Stimulated activated CD4-positive, alpha-beta T cell treated with anti-CD3 and anti-CD28 coated beads, Interleukin-4, amount 100 ng/mL, for 1 hour (primary cell): ENCODE data around the gene NUAK1.

Experiments
- DNase-seq: peaks from one replicate; pipeline ENCODE4 v3.0.0-alpha.2; 2020

Gene NUAK1

DNA sequence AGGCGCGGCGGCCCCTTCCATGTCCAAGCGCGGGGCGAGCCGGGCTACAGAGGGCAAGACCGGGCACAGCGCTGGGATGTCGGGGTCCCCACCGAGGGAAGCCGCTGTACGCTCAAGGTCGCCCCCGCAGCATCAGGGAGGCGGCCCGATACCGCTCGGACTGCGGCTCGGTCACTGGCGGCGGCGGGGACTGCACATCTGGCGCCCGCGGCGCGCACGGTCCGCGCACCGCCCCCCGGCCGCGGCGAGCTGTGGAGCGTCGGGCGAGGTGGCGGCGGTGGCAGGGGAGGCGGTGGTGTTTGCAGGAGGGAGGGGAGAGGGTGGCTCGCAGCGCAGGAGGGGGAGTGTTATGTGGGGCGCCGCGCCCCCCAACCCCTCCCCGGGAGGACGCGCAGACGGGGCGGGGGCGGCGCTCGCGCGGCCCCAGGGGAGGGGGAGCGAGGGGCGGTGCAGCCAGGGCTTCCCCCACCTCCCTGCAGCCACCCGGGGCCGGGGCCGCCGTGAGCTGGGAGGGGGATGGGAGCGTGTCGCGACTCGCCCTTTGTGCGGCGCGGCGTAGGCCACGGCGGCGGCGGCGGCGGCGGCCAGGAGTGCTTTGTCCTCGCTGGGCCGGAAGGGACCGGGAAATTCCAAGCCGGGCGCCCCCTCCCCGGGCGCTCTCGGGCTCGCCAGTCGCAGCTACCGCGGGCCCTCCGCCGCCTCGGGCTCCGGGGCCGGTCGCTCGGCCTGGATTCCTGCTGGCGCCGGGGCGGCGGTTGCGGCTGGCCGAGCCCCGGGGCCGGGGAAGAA, at the start of gene NUAK1:
Gene NUAK1, minus strand, starts transcription at position 322 of the 789 bp plus-strand sequence. Its CDS starts 301 bp downstream, at position 21.
- peak; percentile 18 for DNase-seq

DNA sequence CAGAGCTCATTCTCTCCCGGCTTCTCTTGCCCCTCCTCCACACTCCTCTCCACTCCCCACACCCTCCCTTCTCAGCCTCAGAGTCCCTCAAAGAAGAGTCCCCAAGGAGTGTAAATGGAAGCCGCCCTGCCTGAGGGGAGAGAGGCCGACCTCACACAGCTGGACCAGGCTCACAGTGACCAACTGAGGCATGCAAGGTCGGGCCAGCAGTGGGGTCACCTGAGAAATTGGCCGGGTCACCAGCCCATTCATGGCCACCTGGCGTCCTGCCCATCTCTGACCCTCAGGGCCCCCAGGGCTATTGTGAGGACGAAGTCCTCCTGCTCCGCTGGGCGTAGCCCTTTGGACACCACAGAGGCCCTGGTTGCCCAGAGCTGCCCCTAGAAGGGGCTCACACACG, 49.5 kb upstream of the NUAK1 start:
- no peak for DNase-seq

DNA sequence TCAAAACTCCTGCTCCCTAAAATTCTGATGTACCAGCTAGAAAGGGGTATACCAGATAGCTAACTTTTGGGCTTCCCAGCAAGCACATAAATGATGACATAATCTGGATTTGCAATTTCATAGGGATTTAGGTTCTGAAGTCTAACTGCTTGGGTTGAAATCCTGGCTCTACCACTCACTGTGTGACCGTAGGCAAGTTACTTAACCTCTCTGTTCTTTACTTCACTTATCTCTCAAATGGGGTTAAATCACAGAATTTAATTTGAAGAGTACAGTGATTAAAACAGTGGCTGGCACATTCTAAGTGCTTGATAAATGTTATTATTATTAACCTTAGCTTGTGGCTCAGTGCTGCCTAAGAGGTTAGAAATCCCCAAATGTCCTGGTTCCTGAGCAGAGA, 49.1 kb upstream of the NUAK1 start:
- DNase-seq, result no peak

DNA sequence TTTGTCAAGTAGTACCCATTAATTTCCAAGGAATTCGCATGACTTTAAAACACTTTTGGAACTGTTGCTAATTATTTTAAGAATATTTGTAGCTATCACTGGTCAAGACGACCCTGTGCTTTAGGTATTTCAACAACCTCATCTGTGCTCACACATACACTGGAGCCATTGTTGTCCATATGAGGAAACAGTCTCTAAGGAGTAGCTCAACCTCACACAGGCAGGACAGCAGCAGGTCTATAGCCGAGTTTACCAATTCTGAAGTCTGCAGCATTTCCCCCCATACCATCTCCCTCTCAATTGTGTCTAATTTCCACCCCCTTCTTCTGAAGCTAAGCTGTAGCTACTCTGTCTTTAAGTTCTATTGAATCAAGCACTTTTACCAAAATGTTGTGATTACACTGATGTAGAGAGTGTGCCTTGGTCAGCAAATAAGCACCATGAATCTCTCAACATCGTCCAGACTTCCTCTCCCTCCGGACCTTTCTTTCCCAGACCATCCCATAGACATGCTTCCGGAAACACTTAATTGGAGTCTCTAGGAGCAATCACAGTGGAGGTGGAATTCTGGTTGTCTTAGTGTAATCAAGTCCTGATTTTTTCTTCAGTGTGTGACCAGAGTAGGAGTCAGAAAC, 48.5 kb upstream of the NUAK1 start:
- DNase-seq, result no peak

DNA sequence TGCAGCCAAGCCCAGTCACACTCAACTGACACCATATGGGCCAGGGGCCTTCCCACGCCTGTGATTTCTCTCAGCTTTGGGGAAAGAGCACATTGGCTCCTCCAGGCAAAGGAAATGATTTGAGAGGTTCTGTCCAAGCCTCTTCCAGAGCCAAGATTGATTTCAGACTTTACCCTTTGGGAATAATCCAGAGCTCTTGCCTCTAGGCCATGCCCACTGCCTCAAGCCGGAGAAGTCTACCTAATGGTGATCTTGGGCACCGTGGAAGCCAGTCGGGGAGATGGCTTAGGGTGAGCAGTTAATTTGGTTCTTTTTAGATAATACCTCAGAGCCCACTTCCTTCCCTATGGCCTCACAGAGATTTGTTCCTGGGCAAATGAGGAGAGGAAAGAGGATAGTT, 45.0 kb upstream of the NUAK1 start:
- no peak for DNase-seq

DNA sequence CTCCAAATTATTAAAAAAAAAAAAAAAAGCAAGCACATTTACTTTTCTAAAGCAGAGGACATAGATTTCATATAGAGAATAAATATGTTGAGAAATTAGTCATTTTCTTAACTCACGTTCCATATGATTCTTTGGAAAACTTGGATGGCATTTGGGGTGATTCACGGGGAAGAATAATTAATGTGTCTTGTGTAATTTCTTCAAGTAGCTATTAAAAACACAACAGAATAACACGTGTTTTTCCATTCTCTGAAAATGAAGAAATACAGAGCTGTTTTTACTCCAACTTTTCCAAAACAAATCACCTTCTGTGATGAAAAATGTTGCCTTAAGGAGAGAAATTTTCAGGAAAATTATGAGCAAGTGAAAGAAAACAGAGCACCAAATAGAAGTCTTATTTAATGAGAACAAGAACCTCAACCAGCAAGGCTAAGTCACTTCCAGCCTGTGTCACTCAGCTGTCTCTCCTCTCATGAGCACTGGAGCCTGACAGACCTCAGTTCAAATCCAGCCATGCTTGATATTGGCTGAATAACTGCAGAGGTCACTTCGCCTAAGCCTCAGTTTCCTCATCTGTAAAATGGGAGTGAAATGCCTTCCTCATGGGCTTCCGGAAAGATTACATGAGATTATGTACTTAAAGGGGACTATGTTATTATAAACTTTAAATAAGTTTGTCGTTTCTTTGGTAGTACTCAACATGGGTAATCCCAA, 42.8 kb upstream of the NUAK1 start:
- DNase-seq, result no peak

DNA sequence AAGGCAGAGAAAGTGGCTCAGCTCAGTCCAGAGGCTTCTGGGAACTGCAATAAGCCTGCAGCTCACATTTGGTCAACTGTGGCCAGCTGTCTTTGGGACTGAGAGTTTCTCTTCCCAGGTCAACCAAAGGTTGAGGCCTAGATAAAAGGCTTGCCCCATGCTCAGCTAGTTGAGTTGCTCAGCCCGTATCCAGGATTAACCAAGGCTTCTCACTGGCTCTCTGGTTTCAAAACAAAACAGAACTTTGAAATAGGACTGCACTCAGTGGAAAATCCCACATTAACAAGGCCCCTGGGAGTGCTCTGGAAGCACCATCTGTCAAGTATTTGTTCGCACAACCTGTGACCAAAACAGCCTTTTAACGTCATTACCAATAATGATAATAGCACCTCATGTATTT, 40.3 kb upstream of the NUAK1 start:
- no peak for DNase-seq

DNA sequence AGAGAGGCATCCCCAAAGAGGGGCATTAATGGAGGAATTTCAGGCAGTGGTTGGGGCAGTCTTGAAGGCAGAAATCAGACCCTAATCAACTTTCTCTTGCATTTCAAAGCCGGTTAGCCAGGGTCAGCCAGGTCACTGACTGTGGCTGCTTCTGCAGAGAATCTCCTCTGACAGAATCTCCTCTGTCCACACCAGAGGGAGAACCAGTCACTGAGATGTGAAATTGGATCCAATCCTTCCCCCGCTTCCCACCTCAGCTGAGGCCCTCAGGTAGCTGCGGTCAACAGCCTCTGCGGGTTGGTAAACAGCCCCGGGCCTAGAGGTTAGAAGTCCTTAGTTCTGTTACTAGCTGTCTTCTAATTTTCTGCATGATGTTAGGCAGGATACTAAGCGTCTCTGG, 39.8 kb upstream of the NUAK1 start:
- no peak for DNase-seq

DNA sequence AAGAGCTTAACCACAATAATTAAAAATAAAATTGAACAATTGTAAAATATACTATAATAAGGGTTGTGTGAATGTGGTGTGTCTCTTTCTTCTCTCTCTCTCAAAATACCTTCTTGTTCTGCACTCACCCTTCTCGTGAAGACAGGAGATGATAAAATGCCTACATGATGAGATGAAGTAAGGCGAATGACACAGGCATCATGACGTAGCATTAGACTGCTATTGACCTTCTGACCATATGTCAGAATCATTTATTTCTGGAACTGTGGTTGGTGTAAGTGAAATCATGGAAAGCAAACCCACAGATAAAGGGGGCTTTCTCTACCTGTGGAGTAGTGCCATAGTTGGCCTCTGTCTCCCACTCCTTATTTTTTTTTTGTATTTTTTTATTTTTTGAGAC, 37.8 kb upstream of the NUAK1 start:
- DNase-seq, result no peak

DNA sequence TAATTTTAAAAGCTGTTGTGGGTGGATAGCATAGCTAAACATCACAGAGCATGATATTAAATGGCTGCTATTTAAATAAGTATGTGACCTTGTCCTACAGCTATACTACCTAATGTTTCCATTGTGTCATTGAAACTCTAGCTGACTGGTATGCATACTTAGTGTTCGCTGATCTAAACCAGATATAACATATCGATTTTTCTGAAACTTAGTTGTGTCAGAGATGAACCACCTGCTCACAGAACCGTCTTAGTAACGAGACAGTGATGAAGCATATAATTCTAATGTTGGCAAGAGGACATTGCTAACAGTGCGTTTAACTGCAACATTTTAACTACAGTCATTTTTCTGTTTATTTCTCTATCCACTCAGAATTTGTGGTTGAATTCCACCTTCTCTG, 36.1 kb upstream of the NUAK1 start:
- no peak for DNase-seq

DNA sequence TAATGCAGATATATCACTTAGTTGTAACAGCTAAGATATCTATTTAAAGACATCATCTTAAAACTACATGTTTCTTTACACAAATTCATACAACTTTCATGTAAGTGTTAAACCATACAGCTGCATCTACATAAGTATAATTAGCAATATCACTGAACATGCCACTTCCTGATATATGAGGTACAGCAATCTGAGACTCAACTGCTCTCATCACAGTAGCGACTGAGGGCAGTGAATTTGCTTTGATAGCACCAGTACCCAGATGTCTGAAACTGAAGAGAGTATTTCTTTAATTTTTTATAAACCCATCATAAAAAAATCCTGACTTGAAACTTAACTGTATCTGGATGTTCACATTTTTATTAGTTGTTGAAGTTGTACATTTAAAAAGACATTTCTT, 34.7 kb upstream of the NUAK1 start:
- DNase-seq, result no peak

DNA sequence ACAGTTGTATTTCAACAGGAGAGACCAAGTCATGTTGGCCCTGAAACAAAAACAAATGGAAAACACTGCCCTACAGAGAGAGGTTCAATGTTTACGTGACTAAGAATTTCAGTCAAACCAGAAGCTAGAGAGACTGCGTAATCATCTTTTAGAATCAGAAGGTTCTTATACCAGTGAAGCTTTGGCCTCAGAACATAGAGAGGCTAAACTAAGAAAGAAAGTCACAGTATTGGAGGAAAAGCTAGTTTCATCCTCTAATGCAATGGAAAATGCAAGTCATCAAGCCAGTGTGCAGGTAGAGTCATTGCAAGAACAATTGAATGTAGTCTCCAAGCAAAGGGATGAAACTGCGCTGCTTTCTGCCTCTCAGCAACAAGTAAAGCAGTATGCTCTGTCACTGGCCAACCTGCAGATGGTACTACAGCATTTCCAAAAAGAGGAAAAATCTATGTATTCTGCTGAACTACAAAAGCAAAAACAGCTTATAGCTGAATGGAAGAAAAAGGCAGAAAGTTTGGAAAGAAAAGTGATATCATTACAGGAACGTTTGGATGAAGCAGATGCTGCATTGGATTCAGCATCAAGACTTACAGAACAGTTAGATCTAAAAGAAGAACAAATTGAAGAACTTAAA, 32.5 kb upstream of the NUAK1 start:
- no peak for DNase-seq

DNA sequence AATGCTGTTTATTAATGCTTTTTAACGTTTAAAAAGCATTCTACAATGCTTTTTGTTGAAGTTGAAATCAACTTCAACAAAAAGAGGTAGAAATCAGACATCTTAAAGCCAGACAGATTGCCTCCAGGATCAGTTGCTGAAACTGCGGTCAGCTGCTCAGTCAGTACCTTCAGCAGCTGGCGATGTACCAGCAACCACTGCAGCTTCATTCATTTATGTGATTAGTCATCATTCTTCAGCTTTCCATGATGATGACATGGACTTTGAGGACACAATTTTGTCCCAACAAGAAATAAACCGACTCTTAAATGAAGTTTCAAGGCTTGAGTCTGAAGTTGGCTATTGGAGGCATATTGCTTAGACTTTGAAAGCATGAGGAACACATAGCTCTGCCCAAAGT, 31.5 kb upstream of the NUAK1 start:
- DNase-seq, result no peak

DNA sequence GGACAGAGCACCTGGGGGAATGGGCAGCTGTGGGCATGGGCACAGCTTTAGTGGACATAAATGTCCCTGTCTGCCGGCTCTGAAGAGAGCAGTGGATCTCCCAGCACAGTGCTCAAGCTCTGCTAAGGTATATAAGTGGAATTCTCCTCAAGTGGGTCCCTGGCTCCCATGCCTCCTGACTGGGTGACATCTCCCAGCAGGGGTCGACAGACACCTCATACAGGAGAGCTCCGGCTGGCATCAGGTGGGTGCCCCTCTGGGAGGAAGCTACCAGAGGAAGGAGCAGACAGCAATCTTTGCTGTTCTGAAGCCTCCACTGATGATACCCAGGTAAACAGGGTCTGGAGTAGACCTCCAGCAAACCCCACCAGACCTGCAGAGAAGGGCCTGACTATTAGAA, 25.0 kb upstream of the NUAK1 start:
- DNase-seq, result no peak

DNA sequence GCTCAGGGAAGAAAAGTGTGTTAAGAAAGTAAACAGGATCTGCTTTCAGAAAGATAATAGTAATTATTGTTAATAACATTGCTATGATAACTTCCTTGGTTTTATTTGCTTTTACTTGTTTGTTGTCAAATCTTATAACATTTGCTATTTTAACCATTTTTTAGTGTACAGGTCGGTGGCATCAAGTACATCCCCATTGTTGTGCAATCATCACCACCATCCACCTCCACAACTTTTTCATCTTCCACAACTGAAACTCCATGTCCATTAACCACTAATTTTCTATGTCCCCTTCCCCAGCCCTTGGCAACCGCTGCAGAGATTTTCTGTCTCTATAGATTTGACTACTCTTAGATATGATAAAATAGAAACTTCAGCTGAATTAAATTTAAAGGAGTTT, 22.7 kb upstream of the NUAK1 start:
- no peak for DNase-seq

DNA sequence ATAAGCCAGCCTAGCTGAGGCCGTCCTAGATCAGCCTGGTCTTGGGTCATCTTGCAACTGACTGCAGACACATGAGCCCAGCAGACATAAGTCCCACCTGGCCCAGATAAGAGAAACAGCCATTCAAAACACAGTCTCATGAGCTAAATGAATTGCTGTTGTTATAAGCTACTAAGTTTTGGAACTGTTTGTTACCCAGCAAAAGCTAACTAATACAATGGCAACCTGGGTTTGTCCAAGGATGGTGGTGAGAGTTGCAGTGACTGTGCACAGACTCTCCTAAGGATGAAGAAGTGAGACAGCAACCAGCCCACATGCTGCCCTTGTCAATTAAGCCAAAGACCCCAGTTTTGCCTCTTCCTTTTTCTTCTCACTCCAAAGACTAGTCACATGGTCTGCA, 22.2 kb upstream of the NUAK1 start:
- DNase-seq, result no peak

DNA sequence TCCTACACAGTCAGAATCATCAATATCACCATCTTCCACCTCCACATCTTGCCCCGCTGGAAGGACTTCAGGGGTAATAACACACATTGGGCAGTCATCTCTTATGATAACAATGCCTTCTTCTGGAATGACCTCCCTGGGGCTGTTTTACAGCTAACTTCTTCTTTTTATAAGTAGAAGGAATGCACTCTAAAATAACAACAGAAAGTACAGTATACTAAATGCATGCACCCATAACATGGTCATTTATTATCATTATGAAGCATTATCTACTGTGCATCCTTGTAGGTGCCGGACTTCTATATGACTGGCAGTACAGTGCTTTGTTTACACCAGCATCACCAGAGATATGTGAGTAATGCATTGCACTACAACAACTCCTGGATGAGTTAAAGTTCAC, 19.0 kb upstream of the NUAK1 start:
- DNase-seq, result no peak

DNA sequence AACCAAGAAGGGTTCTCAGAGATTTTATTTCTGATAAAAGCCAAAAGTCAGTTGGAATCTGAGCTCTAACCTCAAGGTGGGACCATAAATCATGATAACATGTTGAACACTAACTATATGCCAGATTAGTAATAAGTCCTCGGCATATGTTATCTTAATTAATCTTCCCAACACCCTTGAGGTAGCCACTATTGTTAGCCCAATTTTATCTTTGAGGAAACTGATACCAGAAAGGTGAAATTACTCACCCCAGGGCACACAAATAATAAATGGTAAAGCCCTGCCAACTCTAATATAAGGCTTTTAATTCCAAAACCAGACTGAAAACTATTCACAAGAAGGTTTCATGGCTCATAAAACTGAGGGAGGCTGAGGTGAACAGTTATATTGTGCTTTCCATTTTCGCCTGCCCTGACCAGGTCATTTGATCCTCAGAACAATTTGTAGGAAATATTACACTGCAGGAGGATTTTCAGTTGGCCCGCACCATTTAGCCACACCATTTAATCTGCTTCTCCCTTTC, 16.1 kb upstream of the NUAK1 start:
- DNase-seq, result no peak

DNA sequence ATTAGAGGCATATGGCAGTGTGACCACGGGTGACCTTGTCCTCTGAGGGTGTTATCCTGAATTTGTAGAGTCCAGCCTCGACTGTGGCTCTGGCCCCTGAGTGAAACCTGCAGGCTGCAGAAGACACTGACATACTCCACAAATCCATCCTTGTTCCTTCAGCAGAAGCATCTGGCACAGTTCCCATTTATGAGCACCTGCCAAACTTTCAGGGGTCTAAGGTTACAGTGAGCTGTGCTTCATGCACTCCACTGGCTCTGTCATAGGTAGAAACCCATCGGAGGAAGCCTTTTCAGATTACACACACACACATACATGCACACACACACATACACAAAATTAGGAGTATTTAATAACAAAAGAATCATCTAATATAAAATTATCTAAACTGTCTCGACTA, 13.6 kb upstream of the NUAK1 start:
- DNase-seq, result no peak

DNA sequence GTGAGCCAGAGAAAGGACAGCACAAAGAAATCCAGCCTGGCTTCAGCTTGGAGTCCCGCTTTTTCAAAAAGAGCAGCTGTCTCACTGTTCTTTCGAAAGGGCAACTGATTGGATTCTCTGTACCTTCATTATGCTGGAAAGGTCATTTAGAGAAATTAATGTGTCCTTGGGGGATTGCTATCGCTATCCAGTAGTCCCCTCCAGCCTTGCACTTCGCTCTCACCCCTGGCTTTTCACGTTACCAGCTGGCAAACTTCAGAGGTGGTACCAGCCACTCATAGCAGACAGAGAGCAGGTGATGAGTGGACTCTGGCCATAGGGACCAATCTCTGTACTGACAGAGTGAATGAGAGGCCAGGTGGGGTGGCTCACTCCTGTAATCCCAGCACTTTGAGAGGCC, 11.8 kb upstream of the NUAK1 start:
- DNase-seq, result no peak

DNA sequence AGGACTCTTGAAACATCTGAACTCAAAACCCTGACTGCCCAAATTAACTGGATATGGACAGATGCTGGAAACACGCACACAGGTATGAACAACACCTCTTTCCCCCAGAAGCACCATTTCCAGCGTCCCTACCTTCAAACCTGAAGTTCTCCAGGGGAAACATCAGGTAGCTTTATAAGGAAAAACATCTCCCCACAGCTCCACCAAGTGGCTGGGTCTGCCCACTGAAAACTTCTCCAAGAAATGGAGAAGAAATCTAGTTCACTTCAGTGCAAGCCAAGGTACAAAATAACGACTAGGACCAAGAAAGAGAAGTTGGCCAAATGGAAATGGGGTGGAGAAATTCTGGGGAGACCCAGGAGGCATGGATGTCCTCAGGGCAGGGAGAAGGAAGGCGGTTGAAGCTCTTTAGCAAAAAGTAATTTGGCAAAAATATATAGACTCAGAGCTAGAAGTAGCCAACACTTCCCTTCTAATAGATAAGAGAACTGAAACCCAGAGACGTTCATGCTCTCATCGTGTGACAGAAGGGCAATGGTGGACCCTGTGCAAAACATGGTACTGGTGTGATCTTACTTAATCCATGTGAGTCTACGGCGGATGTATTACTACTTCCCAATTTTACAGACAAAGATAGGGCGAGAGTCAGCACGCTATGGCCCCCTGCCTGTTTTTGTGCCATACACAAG, 10.5 kb upstream of the NUAK1 start:
- DNase-seq, result no peak

DNA sequence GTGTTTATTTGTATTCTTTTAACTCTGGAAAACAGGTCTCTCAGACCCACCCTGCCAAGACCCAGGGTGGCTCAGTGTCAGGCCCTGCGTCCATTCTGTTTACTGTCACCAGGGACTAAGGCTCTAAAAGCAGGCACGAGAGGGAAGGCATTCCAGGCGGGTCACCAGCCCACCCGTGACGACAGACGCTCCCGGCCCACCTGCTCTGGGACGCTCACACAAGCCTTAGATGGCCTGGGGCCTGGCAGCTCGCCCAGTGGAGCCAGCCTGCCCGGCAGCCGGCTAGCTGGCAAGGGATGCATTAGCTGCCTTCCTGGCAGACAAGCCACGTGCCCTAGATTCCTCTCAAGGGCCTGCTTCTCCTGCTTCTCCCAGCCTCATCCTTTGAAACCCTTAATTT, 9.2 kb upstream of the NUAK1 start:
- no peak for DNase-seq

DNA sequence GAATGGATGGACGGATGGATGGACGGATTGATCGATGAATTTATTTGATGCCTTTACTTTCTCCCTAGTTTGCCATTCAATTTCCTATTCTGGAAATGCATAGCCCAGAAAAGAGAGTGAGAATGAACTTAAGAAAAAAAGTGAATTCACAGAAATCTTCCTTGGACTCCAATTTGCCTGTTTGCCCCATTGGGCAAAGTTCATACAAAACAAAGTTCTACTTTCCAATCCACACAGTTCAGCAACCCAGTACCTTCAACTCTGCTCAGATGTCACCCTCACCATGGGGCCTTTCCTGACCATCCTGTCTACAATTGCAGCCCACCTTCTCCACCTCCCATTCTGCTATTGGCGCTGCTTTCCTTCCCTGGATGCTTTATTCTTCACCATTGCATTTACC, 8.2 kb upstream of the NUAK1 start:
- no peak for DNase-seq
